Large intestine (tissue), 1 donor: ENCODE results near the gene B4GALNT1. TPM values are rescaled to one million over a fixed set of nuclear protein-coding genes. Genes with fewer than 3 reads are reported as not detected.

Experiments
- polyA plus RNA-seq: library from polyadenylated mRNA; unstranded; fragments of 120-200 nt; gene quantifications from one replicate; pipeline ENCODE4 v1.2.1, GENCODE V29; 2013

The B4GALNT1 gene
- polyA plus RNA-seq, 1 donor: 2.4 TPM

Other genes starting within 250 kb of the B4GALNT1 start
- 64.2 TPM for gene R3HDM2, start 202.2 kb downstream of the B4GALNT1 start, polyA plus RNA-seq
- 0.40 TPM for gene INHBC, start 198.4 kb downstream of the B4GALNT1 start, polyA plus RNA-seq
- 0.28 TPM for gene INHBE, start 177.9 kb downstream of the B4GALNT1 start, polyA plus RNA-seq
- gene GLI1, start 173.4 kb downstream of the B4GALNT1 start, polyA plus RNA-seq: 7.3 TPM
- 16.1 TPM for gene ARHGAP9, start 153.3 kb downstream of the B4GALNT1 start, polyA plus RNA-seq
- 81.9 TPM for gene MARS1, start 145.1 kb downstream of the B4GALNT1 start, polyA plus RNA-seq
- 39.9 TPM for gene DDIT3, start 112.7 kb downstream of the B4GALNT1 start, polyA plus RNA-seq
- 67.7 TPM for gene MBD6, start 110.4 kb downstream of the B4GALNT1 start, polyA plus RNA-seq
- 136 TPM for gene DCTN2, start 86.0 kb downstream of the B4GALNT1 start, polyA plus RNA-seq
- 12.3 TPM for gene KIF5A, start 83.2 kb downstream of the B4GALNT1 start, polyA plus RNA-seq
- 26.0 TPM for gene PIP4K2C, start 42.0 kb downstream of the B4GALNT1 start, polyA plus RNA-seq
- gene DTX3, start 28.4 kb downstream of the B4GALNT1 start, polyA plus RNA-seq: 25.9 TPM
- 17.8 TPM for gene ARHGEF25, start 21.8 kb downstream of the B4GALNT1 start, polyA plus RNA-seq
- gene OS9, start 60.9 kb upstream of the B4GALNT1 start, polyA plus RNA-seq: 264 TPM
- 2.9 TPM for gene AGAP2, start 105.5 kb upstream of the B4GALNT1 start, polyA plus RNA-seq
- gene TSPAN31, start 111.8 kb upstream of the B4GALNT1 start, polyA plus RNA-seq: 62.2 TPM
- 196 TPM for gene CDK4, start 119.1 kb upstream of the B4GALNT1 start, polyA plus RNA-seq
- gene MARCHF9, start 121.9 kb upstream of the B4GALNT1 start, polyA plus RNA-seq: 28.1 TPM
- gene CYP27B1, start 133.9 kb upstream of the B4GALNT1 start, polyA plus RNA-seq: 1.8 TPM
- 22.8 TPM for gene METTL1, start 138.9 kb upstream of the B4GALNT1 start, polyA plus RNA-seq
- 8.0 TPM for gene EEF1AKMT3, start 139.4 kb upstream of the B4GALNT1 start, polyA plus RNA-seq
- 36.0 TPM for gene TSFM, start 149.6 kb upstream of the B4GALNT1 start, polyA plus RNA-seq
- gene AVIL, start 185.5 kb upstream of the B4GALNT1 start, polyA plus RNA-seq: 9.9 TPM
- gene CTDSP2, start 213.5 kb upstream of the B4GALNT1 start, polyA plus RNA-seq: 131 TPM